G401 (cell line): ENCODE measurements around the gene PTPRF. TPM values are rescaled to one million over a fixed set of nuclear protein-coding genes. Genes with fewer than 3 reads are reported as not detected.
"Not testable (repeated sequence)": the region's sequence is repeated elsewhere in the genome, so short reads cannot be mapped to it uniquely, and the experiment has no call there.

Experiments used
- DNase-seq: peaks from one replicate; pipeline ENCODE4 v3.0.0-alpha.2; 2015; ENCODE audit warnings: low spot score
- in situ Hi-C: cut with HindIII; loops from 2 replicates; pipeline ENCODE4 v1.10.0; 2016; ENCODE audit warnings: low sequenced_read_pairs, mixed read lengths
- total RNA-seq: library from RNA; depleted of rRNA; stranded (reverse); fragments of >200 nt; shearing (Covaris generic); gene quantifications from 2 replicates; pipeline ENCODE4 v1.2.3, GENCODE V29; 2014

Gene PTPRF
- total RNA-seq, 1 experiment from 2014 or later = 61.3 TPM

- in situ Hi-C loops = no loop called here
- DNase-seq = no peak
Measured at GRCh38 chr1:43639976-43640794, 109.5 kb downstream of the PTPRF start.

- no peak for DNase-seq
Measured at GRCh38 chr1:43644558-43644957, 113.9 kb downstream of the PTPRF start.

GRCh38 chr1:43645461-43645860, 114.8 kb downstream of the PTPRF start:
- DNase-seq = no peak
- in situ Hi-C loops = no loop called here

More at GRCh38 chr1:43644558-43644957, 113.9 kb downstream of the PTPRF start:
- in situ Hi-C loops = no loop called here

GRCh38 chr1:43647331-43647730, 116.6 kb downstream of the PTPRF start:
- DNase-seq, in situ Hi-C loops: not testable (repeated sequence)

GRCh38 chr1:43648221-43648847, 117.7 kb downstream of the PTPRF start:
- no peak for DNase-seq
- in situ Hi-C loops = no loop called here

GRCh38 chr1:43648876-43649477, 118.3 kb downstream of the PTPRF start:
- no peak for DNase-seq
- in situ Hi-C loops = no loop called here

GRCh38 chr1:43650310-43651085, 119.8 kb downstream of the PTPRF start:
- DNase-seq = peak; percentile 99
- in situ Hi-C loops = no loop called here

- DNase-seq = peak; percentile 26
- in situ Hi-C loops = no loop called here
Measured at GRCh38 chr1:43651188-43651587, 120.5 kb downstream of the PTPRF start.

- no peak for DNase-seq
- in situ Hi-C loops = no loop called here
Measured at GRCh38 chr1:43651902-43652301, 121.2 kb downstream of the PTPRF start.

- in situ Hi-C loops = no loop called here
Measured at GRCh38 chr1:43653339-43653738, 122.7 kb downstream of the PTPRF start.

GRCh38 chr1:43653893-43654292, 123.2 kb downstream of the PTPRF start:
- in situ Hi-C loops = no loop called here

More at GRCh38 chr1:43653339-43653738, 122.7 kb downstream of the PTPRF start:
- DNase-seq = peak; percentile 51

GRCh38 chr1:43655953-43656352, 125.3 kb downstream of the PTPRF start:
- DNase-seq = no peak
- in situ Hi-C loops = no loop called here

More at GRCh38 chr1:43653893-43654292, 123.2 kb downstream of the PTPRF start:
- DNase-seq = no peak

GRCh38 chr1:43659212-43660166, 128.8 kb downstream of the PTPRF start:
- no peak for DNase-seq
- in situ Hi-C loops = no loop called here

- in situ Hi-C loops = no loop called here
- no peak for DNase-seq
Measured at GRCh38 chr1:43660355-43660754, 129.7 kb downstream of the PTPRF start.

- in situ Hi-C loops = no loop called here
- no peak for DNase-seq
Measured at GRCh38 chr1:43664369-43664768, 133.7 kb downstream of the PTPRF start.

GRCh38 chr1:43666608-43667007, 135.9 kb downstream of the PTPRF start:
- in situ Hi-C loops = no loop called here

GRCh38 chr1:43668956-43669355, 138.3 kb downstream of the PTPRF start:
- no peak for DNase-seq
- in situ Hi-C loops = no loop called here

More at GRCh38 chr1:43666608-43667007, 135.9 kb downstream of the PTPRF start:
- DNase-seq = no peak

GRCh38 chr1:43669878-43670277, 139.2 kb downstream of the PTPRF start:
- no peak for DNase-seq
- in situ Hi-C loops = no loop called here
